B cell (primary cell): ENCODE results near the gene METTL23. TPM values are rescaled to one million over a fixed set of nuclear protein-coding genes. Genes with fewer than 3 reads are reported as not detected.
A peak's percentile ranks its signal among the peaks of the same experiment; 100 is the strongest.
"Not testable (repeated sequence)": the region's sequence is repeated elsewhere in the genome, so short reads cannot be mapped to it uniquely, and the experiment has no call there.

Experiments
- ATAC-seq: fragments of 200-7000 bp; cut with Tn5 transposase; one replicate; pipeline ENCODE4 v1.10.0; 2021; ENCODE audit warnings: low read depth, mild to moderate bottlenecking, moderate number of reproducible peaks, moderate library complexity
- CTCF ChIA-PET: fragments of 350-600 bp; sonication (Branson Sonifier 250); formaldehyde crosslinking; loops from one replicate; lab custom pipeline; 2021; ENCODE audit warnings: antibody characterized with exemption, inconsistent platforms; lab: Charles Lee
- POLR2A ChIA-PET: fragments of 350-600 bp; sonication (Branson Sonifier 250); formaldehyde crosslinking; loops from one replicate; lab custom pipeline; 2021; ENCODE audit warnings: antibody characterized with exemption; lab: Charles Lee
- DNase-seq: peaks from one replicate; pipeline ENCODE4 v3.0.0; 2013
- H2AFZ ChIP-seq: 2 replicates; pipeline ENCODE4 v1.6.1; 2012; ENCODE audit warnings: mild to moderate bottlenecking, low read depth, low read length; ENCODE audit not compliant: insufficient read depth, poor library complexity, severe bottlenecking
- H3K27ac ChIP-seq, 2 donors: 1 replicate in 1 of 2; 2 replicates in 1 of 2; pipeline ENCODE4 v1.5.1; 2012 to 2013; ENCODE audit warnings: low read length in 2 of 2, mild to moderate bottlenecking in 2 of 2, moderate library complexity in 1 of 2
- H3K27me3 ChIP-seq, 4 experiments: fragments of 200-600 bp in 1 of 4; sonication (generic) in 1 of 4; replicated peaks in 1 of 4; 1 replicate in 2 of 4; 2 replicates in 2 of 4; pipeline versions ENCODE4 v1.6.1 to v1.7.0; 2013 to 2016; ENCODE audit warnings: low read length in 3 of 4, mild to moderate bottlenecking in 2 of 4, mixed read lengths in 1 of 4, moderate library complexity in 1 of 4; ENCODE audit not compliant: insufficient read depth in 4 of 4, control insufficient read depth in 3 of 4; ENCODE audit errors: control extremely low read depth in 1 of 4
- H3K36me3 ChIP-seq, 2 experiments: replicated peaks in 1 of 2; 1 replicate in 1 of 2; 2 replicates in 1 of 2; pipeline versions ENCODE4 v1.6.1 to v1.7.1; 2013; ENCODE audit warnings: low read length in 1 of 2; ENCODE audit not compliant: insufficient read depth in 2 of 2, control insufficient read depth in 1 of 2; ENCODE audit errors: control extremely low read depth in 1 of 2, extremely low read depth in 1 of 2
- H3K4me1 ChIP-seq, 2 donors: fragments of 200-600 bp in 1 of 2; sonication (generic) in 1 of 2; 1 replicate in 1 of 2; 2 replicates in 1 of 2; pipeline versions ENCODE4 v1.5.1 to v1.6.1; 2013 to 2017; ENCODE audit warnings: low read length in 2 of 2; ENCODE audit not compliant: control insufficient read depth in 2 of 2, insufficient read depth in 2 of 2
- H3K4me2 ChIP-seq: replicated peaks from 2 replicates; pipeline ENCODE3; 2012; ENCODE audit warnings: mild to moderate bottlenecking, low read depth, low read length; ENCODE audit not compliant: poor library complexity, severe bottlenecking
- H3K4me3 ChIP-seq, 5 experiments: fragments of 200-600 bp in 1 of 5; sonication (generic) in 1 of 5; 1 replicate in 3 of 5; 2 replicates in 2 of 5; pipeline versions ENCODE4 v1.5.1 to v1.7.0; 2011 to 2016; ENCODE audit warnings: low read length in 4 of 5, mild to moderate bottlenecking in 4 of 5, low read depth in 2 of 5, control low read depth in 1 of 5, moderate library complexity in 1 of 5; ENCODE audit not compliant: insufficient read depth in 1 of 5; ENCODE audit errors: control extremely low read depth in 1 of 5, extremely low read depth in 1 of 5
- H3K79me2 ChIP-seq: fragments of 200-600 bp; sonication (generic); one replicate; pipeline ENCODE4 v1.6.0; 2016; ENCODE audit warnings: low read length; ENCODE audit not compliant: control insufficient read depth, insufficient read depth
- H3K9ac ChIP-seq: fragments of 200-600 bp; sonication (generic); 2 replicates; pipeline ENCODE4 v1.6.1; 2017; ENCODE audit warnings: mild to moderate bottlenecking, low read length, moderate library complexity
- H3K9me3 ChIP-seq, 3 donors: one replicate each; pipeline versions ENCODE4 v1.6.1 to v1.7.1; 2013; ENCODE audit warnings: low read length in 2 of 3; ENCODE audit not compliant: control insufficient read depth in 2 of 3, insufficient read depth in 1 of 3; ENCODE audit errors: control extremely low read depth in 1 of 3
- H4K20me1 ChIP-seq: 2 replicates; pipeline ENCODE4 v1.6.0; 2012; ENCODE audit warnings: mild to moderate bottlenecking, low read length; ENCODE audit not compliant: insufficient read depth, control insufficient read depth, poor library complexity, severe bottlenecking
- H3K27ac Mint-ChIP-seq: one replicate; pipeline ENCODE4 v1.8.0; 2021; ENCODE audit warnings: mixed read lengths
- H3K27me3 Mint-ChIP-seq: one replicate; pipeline ENCODE4 v1.8.0; 2021; ENCODE audit warnings: mixed read lengths
- H3K4me1 Mint-ChIP-seq: one replicate; pipeline ENCODE4 v1.8.0; 2021; ENCODE audit warnings: mixed read lengths
- H3K4me3 Mint-ChIP-seq: one replicate; pipeline ENCODE4 v1.8.0; 2021; ENCODE audit warnings: mixed read lengths
- H3K9me3 Mint-ChIP-seq: one replicate; pipeline ENCODE4 v1.8.0; 2022; ENCODE audit warnings: mixed read lengths; ENCODE audit not compliant: insufficient read depth
- EZH2 ChIP-seq: IDR thresholded peaks from 2 replicates; pipeline ENCODE4 v1.6.1; 2012; ENCODE audit warnings: borderline replicate concordance, low read depth, mild to moderate bottlenecking, moderate library complexity, low read length; ENCODE audit not compliant: insufficient read depth, poor library complexity, severe bottlenecking
- WGBS: methylation state at CpG from one replicate; pipeline ENCODE4 v1.1.5; 2013; ENCODE audit warnings: missing lambda C conversion rate; ENCODE audit not compliant: insufficient coverage; 5-methylcytosine and 5-hydroxymethylcytosine counted together
- intact Hi-C: fragments of 100-400 bp; cut with micrococcal nuclease; formaldehyde crosslinking; loops from one replicate; pipeline ENCODE4 v1.10.0; 2022
- polyA plus RNA-seq: library from polyadenylated mRNA; depleted of rRNA; stranded (reverse); fragments of >200 nt; gene quantifications from 2 replicates; pipeline ENCODE4 v1.2.3, GENCODE V29; 2012
- total RNA-seq, 2 donors: library from RNA; stranded (reverse); fragments of 120-200 nt in 1 of 2; gene quantifications; 1 replicate in 1 of 2; 2 replicates in 1 of 2; pipeline versions ENCODE4 v1.2.3 to v1.2.4, GENCODE V29; 2013 to 2022
- TF ChIP-seq, protein P1 (sequence below): fragments of 200-600 bp; IDR thresholded peaks from one replicate; pipeline ENCODE4 v1.8.0; 2022; ENCODE audit warnings: antibody characterized with exemption, mild to moderate bottlenecking

The METTL23 gene
- total and polyA plus RNA-seq, 2 donors (not counting 1 experiment from before 2014, with no cell fraction given) = 64.0 to 68.1 TPM

DNA sequence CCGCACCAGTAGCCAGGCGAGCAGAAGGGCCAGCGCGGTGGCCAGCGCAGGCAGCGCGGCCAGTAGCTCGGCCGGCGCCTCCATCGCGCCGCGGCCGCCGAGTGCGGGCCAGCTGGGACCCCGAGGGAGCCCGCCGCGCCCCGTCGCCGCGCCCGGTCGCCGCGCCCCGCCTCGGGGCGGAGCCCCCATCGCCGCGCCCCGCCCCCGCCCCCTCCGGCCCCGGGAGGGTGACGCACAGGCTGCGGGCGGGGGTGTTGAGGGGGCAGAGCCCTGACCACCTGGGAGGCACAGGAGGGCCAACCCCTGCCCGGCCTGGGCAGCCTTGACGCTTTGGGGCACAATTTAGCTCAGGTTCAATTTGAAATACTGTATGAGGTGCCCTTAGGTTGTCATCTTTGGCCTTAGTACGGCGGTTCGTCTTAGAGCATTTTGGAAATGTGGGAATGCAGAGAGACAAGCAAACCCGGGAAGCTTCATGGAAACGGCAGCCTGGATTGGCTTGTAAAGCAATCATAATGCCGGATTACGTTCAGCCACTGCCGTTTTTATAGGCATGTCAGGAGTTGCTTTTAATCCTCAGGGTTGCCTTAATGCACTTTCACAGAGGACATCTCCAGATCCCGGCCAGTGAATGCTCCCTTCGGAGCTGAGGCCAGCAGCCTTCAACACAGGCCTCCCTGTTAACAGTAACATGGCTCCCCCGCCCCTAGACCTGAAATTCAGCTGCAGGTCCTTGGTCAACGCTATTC is 15.6 kb upstream of the METTL23 start, which contains the start of gene MXRA7:
Gene MXRA7 (minus strand): TSS at position 103 of the 749 bp plus-strand sequence. CDS start 19 bp downstream, at position 84.
- H3K36me3 ChIP-seq = peaks cover 5 to 11% of the 10 kb centered on the region in 2 experiments
- 7% methylated on average over 53 of the region's 56 CpGs for WGBS
- ChIA-PET CTCF (interaction anchor here (0.9 to 7.4 kb wide), 4 partner anchors 14 to 188 kb away, joined by 3 to 56 read pairs (median 22); partner anchors contain the start of genes JMJD6 and METTL23), POLR2A (no interaction called here)
- H3K4me2 ChIP-seq = peak within 1 kb of the TSS; percentile 85
- H3K27me3 ChIP-seq = no peaks in the 10 kb centered on the region
- H3K4me3 ChIP-seq = peak within 1 kb of the TSS in 3 of 5 experiments; percentile 52 to 56 (median 54)
- DNase-seq = peak; percentile 73
- H3K9me3 ChIP-seq = no peaks in the 10 kb centered on the region
- peaks cover 12% of the 10 kb centered on the region for H4K20me1 ChIP-seq
- TF ChIP-seq EZH2 = no peak
- TF ChIP-seq, protein P1, sequence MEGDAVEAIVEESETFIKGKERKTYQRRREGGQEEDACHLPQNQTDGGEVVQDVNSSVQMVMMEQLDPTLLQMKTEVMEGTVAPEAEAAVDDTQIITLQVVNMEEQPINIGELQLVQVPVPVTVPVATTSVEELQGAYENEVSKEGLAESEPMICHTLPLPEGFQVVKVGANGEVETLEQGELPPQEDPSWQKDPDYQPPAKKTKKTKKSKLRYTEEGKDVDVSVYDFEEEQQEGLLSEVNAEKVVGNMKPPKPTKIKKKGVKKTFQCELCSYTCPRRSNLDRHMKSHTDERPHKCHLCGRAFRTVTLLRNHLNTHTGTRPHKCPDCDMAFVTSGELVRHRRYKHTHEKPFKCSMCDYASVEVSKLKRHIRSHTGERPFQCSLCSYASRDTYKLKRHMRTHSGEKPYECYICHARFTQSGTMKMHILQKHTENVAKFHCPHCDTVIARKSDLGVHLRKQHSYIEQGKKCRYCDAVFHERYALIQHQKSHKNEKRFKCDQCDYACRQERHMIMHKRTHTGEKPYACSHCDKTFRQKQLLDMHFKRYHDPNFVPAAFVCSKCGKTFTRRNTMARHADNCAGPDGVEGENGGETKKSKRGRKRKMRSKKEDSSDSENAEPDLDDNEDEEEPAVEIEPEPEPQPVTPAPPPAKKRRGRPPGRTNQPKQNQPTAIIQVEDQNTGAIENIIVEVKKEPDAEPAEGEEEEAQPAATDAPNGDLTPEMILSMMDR = no peak
- no peak within 1 kb of the TSS for H3K27ac Mint-ChIP-seq
- intact Hi-C loops = loop anchor here (2.0 to 5.0 kb wide), 3 partner anchors 16 to 154 kb away; partner anchors contain the start of genes JMJD6 and METTL23
- no peak within 1 kb of the TSS for H3K27ac ChIP-seq
- H3K79me2 ChIP-seq = peaks cover 16% of the 10 kb centered on the region
- H3K9ac ChIP-seq = peak within 1 kb of the TSS; percentile 56
- peak within 1 kb of the TSS; percentile 81 for H2AFZ ChIP-seq
- ATAC-seq = peak; percentile 95
- peaks cover 25 to 31% of the 10 kb centered on the region in 2 donors for H3K4me1 ChIP-seq
- peak within 1 kb of the TSS; percentile 82 for H3K4me3 Mint-ChIP-seq
- H3K9me3 Mint-ChIP-seq = no peaks in the 10 kb centered on the region
- peaks cover 27% of the 10 kb centered on the region for H3K4me1 Mint-ChIP-seq
- H3K27me3 Mint-ChIP-seq = no peaks in the 10 kb centered on the region

DNA sequence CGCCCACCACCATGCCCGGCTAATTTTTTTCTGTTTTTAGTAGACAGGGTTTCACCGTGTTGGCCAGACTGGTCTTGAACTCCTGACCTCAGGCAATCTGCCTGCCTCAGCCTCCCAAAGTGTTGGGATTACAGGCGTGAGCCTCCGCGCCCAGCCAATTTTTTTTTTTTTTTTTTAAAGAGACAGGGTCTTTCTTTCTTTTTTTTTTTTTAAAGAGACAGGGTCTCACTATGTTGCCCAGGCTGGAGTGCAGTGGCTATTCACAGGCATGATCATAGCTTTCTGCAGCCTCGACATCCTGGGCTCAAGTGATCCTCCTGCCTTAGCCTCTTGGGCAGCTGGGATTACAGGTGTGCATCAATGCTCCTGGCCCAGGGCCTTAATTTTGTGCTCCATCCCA is 14.3 kb upstream of the METTL23 start:
- intact Hi-C loops = loop anchor here (5.0 kb wide), 1 partner anchor 155 kb away; no protein-coding TSS in a partner anchor
- ChIA-PET POLR2A (interaction anchor here (0.6 kb wide), 1 partner anchor 24 kb away, joined by 9 read pairs; no protein-coding TSS in a partner anchor), CTCF (interaction anchor here (0.6 to 7.4 kb wide), 7 partner anchors 8 to 220 kb away, joined by 3 to 56 read pairs (median 5); partner anchors contain the start of genes JMJD6 and METTL23)
- peaks cover 30% of the 10 kb centered on the region for H3K4me1 Mint-ChIP-seq
- not testable (repeated sequence) for H3K27me3 ChIP-seq, H2AFZ ChIP-seq, H3K27me3 Mint-ChIP-seq, H3K4me3 ChIP-seq, H3K9ac ChIP-seq, H3K27ac ChIP-seq, H3K9me3 ChIP-seq, H3K9me3 Mint-ChIP-seq, ATAC-seq, H3K4me3 Mint-ChIP-seq, DNase-seq, H3K27ac Mint-ChIP-seq, H3K4me2 ChIP-seq
- Histone ChIP-seq H3K36me3 (peaks cover 6 to 24% of the 10 kb centered on the region in 2 experiments), H3K79me2 (peaks cover 16% of the 10 kb centered on the region), H4K20me1 (peaks cover 12% of the 10 kb centered on the region), H3K4me1 (peaks cover 27 to 36% of the 10 kb centered on the region in 2 donors)
- WGBS = 96% methylated on average over 4 of the region's 7 CpGs
